B cell (primary cell): ENCODE data around the gene GPR62. TPM values are rescaled to one million over a fixed set of nuclear protein-coding genes. Genes with fewer than 3 reads are reported as not detected.

ENCODE experiments used
- ATAC-seq: fragments of 200-7000 bp; cut with Tn5 transposase; one replicate; pipeline ENCODE4 v1.10.0; 2021; ENCODE audit warnings: low read depth, mild to moderate bottlenecking, moderate number of reproducible peaks, moderate library complexity
- CTCF ChIA-PET: fragments of 350-600 bp; sonication (Branson Sonifier 250); formaldehyde crosslinking; loops from one replicate; lab custom pipeline; 2021; ENCODE audit warnings: antibody characterized with exemption, inconsistent platforms; lab: Charles Lee
- POLR2A ChIA-PET: fragments of 350-600 bp; sonication (Branson Sonifier 250); formaldehyde crosslinking; loops from one replicate; lab custom pipeline; 2021; ENCODE audit warnings: antibody characterized with exemption; lab: Charles Lee
- DNase-seq: peaks from one replicate; pipeline ENCODE4 v3.0.0; 2013
- H2AFZ ChIP-seq: 2 replicates; pipeline ENCODE4 v1.6.1; 2012; ENCODE audit warnings: mild to moderate bottlenecking, low read depth, low read length; ENCODE audit not compliant: insufficient read depth, poor library complexity, severe bottlenecking
- H3K27ac ChIP-seq, 2 donors: 1 replicate in 1 of 2; 2 replicates in 1 of 2; pipeline ENCODE4 v1.5.1; 2012 to 2013; ENCODE audit warnings: low read length in 2 of 2, mild to moderate bottlenecking in 2 of 2, moderate library complexity in 1 of 2
- H3K27me3 ChIP-seq, 4 experiments: fragments of 200-600 bp in 1 of 4; sonication (generic) in 1 of 4; replicated peaks in 1 of 4; 1 replicate in 2 of 4; 2 replicates in 2 of 4; pipeline versions ENCODE4 v1.6.1 to v1.7.0; 2013 to 2016; ENCODE audit warnings: low read length in 3 of 4, mild to moderate bottlenecking in 2 of 4, mixed read lengths in 1 of 4, moderate library complexity in 1 of 4; ENCODE audit not compliant: insufficient read depth in 4 of 4, control insufficient read depth in 3 of 4; ENCODE audit errors: control extremely low read depth in 1 of 4
- H3K36me3 ChIP-seq, 2 experiments: replicated peaks in 1 of 2; 1 replicate in 1 of 2; 2 replicates in 1 of 2; pipeline versions ENCODE4 v1.6.1 to v1.7.1; 2013; ENCODE audit warnings: low read length in 1 of 2; ENCODE audit not compliant: insufficient read depth in 2 of 2, control insufficient read depth in 1 of 2; ENCODE audit errors: control extremely low read depth in 1 of 2, extremely low read depth in 1 of 2
- H3K4me1 ChIP-seq, 2 donors: fragments of 200-600 bp in 1 of 2; sonication (generic) in 1 of 2; 1 replicate in 1 of 2; 2 replicates in 1 of 2; pipeline versions ENCODE4 v1.5.1 to v1.6.1; 2013 to 2017; ENCODE audit warnings: low read length in 2 of 2; ENCODE audit not compliant: control insufficient read depth in 2 of 2, insufficient read depth in 2 of 2
- H3K4me2 ChIP-seq: replicated peaks from 2 replicates; pipeline ENCODE3; 2012; ENCODE audit warnings: mild to moderate bottlenecking, low read depth, low read length; ENCODE audit not compliant: poor library complexity, severe bottlenecking
- H3K4me3 ChIP-seq, 5 experiments: fragments of 200-600 bp in 1 of 5; sonication (generic) in 1 of 5; 1 replicate in 3 of 5; 2 replicates in 2 of 5; pipeline versions ENCODE4 v1.5.1 to v1.7.0; 2011 to 2016; ENCODE audit warnings: low read length in 4 of 5, mild to moderate bottlenecking in 4 of 5, low read depth in 2 of 5, control low read depth in 1 of 5, moderate library complexity in 1 of 5; ENCODE audit not compliant: insufficient read depth in 1 of 5; ENCODE audit errors: control extremely low read depth in 1 of 5, extremely low read depth in 1 of 5
- H3K79me2 ChIP-seq: fragments of 200-600 bp; sonication (generic); one replicate; pipeline ENCODE4 v1.6.0; 2016; ENCODE audit warnings: low read length; ENCODE audit not compliant: control insufficient read depth, insufficient read depth
- H3K9ac ChIP-seq: fragments of 200-600 bp; sonication (generic); 2 replicates; pipeline ENCODE4 v1.6.1; 2017; ENCODE audit warnings: mild to moderate bottlenecking, low read length, moderate library complexity
- H3K9me3 ChIP-seq, 3 donors: one replicate each; pipeline versions ENCODE4 v1.6.1 to v1.7.1; 2013; ENCODE audit warnings: low read length in 2 of 3; ENCODE audit not compliant: control insufficient read depth in 2 of 3, insufficient read depth in 1 of 3; ENCODE audit errors: control extremely low read depth in 1 of 3
- H4K20me1 ChIP-seq: 2 replicates; pipeline ENCODE4 v1.6.0; 2012; ENCODE audit warnings: mild to moderate bottlenecking, low read length; ENCODE audit not compliant: insufficient read depth, control insufficient read depth, poor library complexity, severe bottlenecking
- H3K27ac Mint-ChIP-seq: one replicate; pipeline ENCODE4 v1.8.0; 2021; ENCODE audit warnings: mixed read lengths
- H3K27me3 Mint-ChIP-seq: one replicate; pipeline ENCODE4 v1.8.0; 2021; ENCODE audit warnings: mixed read lengths
- H3K4me1 Mint-ChIP-seq: one replicate; pipeline ENCODE4 v1.8.0; 2021; ENCODE audit warnings: mixed read lengths
- H3K4me3 Mint-ChIP-seq: one replicate; pipeline ENCODE4 v1.8.0; 2021; ENCODE audit warnings: mixed read lengths
- H3K9me3 Mint-ChIP-seq: one replicate; pipeline ENCODE4 v1.8.0; 2022; ENCODE audit warnings: mixed read lengths; ENCODE audit not compliant: insufficient read depth
- EZH2 ChIP-seq: IDR thresholded peaks from 2 replicates; pipeline ENCODE4 v1.6.1; 2012; ENCODE audit warnings: borderline replicate concordance, low read depth, mild to moderate bottlenecking, moderate library complexity, low read length; ENCODE audit not compliant: insufficient read depth, poor library complexity, severe bottlenecking
- WGBS: methylation state at CpG from one replicate; pipeline ENCODE4 v1.1.5; 2013; ENCODE audit warnings: missing lambda C conversion rate; ENCODE audit not compliant: insufficient coverage; 5-methylcytosine and 5-hydroxymethylcytosine counted together
- intact Hi-C: fragments of 100-400 bp; cut with micrococcal nuclease; formaldehyde crosslinking; loops from one replicate; pipeline ENCODE4 v1.10.0; 2022
- polyA plus RNA-seq: library from polyadenylated mRNA; depleted of rRNA; stranded (reverse); fragments of >200 nt; gene quantifications from 2 replicates; pipeline ENCODE4 v1.2.3, GENCODE V29; 2012
- total RNA-seq, 2 donors: library from RNA; stranded (reverse); fragments of 120-200 nt in 1 of 2; gene quantifications; 1 replicate in 1 of 2; 2 replicates in 1 of 2; pipeline versions ENCODE4 v1.2.3 to v1.2.4, GENCODE V29; 2013 to 2022
- TF ChIP-seq, protein P1 (sequence below): fragments of 200-600 bp; IDR thresholded peaks from one replicate; pipeline ENCODE4 v1.8.0; 2022; ENCODE audit warnings: antibody characterized with exemption, mild to moderate bottlenecking

Gene GPR62
- total and polyA plus RNA-seq, 2 donors (not counting 1 experiment from before 2014, with no cell fraction given) = not detected

DNA sequence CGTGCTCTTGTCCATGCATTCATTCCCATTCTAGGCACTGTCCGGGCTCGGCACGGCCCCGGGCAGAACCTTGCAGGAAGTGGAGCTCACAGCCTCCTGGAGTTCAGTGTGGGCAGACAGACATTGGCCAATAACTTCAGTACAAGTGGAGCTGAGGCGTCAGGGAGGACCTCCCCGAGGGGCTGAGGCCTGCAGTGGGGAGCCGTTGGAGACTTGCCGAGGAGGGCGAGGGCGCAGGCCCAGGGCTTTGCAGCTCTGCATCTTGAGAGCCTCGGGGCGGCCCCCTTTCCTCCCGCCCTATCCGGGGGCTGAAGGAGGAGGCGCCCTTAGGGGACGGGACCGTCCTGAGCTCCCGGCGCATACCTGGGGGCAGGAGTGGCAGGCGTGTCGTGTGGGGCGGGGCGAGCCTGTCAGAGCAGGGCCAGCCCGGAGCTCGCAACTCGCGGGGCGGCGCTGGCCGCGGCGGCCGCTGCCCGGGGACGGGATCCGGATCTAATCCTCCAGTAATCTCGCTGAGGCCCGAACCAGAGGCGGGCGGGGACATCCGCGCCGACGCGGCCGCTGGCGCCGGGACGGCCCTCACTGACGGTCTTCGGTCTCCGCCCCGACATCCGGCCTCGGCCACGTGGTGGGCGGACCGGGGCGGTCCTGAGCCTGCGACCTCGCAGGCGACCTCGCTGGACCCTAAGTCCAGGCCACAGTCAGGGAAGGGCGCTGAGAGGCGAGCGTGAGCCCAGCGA is 27.8 kb downstream of the GPR62 start, which contains the start of gene ACY1:
Gene ACY1 (plus strand): TSS at position 698 of the 740 bp plus-strand sequence. CDS start 530 bp downstream, outside the sequence.
- WGBS = under 1% methylated on average over 68 of the region's 68 CpGs
- H3K4me1 ChIP-seq = peaks cover 10 to 19% of the 10 kb centered on the region in 2 donors
- ChIA-PET POLR2A (interaction anchor here (0.6 to 4.0 kb wide), 7 partner anchors 9 to 1639 kb away, joined by 3 to 25 read pairs (median 6); partner anchors contain the start of genes ABHD14A, ABHD14B, PCBP4 and POC1A), CTCF (interaction anchor here (0.7 to 4.0 kb wide), 14 partner anchors 8 to 465 kb away, joined by 3 to 29 read pairs (median 4); partner anchors contain the start of genes ABHD14A, ABHD14B, RPL29 and RRP9)
- Mint-ChIP-seq H3K27me3 (no peaks in the 10 kb centered on the region), H3K4me1 (peaks cover 17% of the 10 kb centered on the region), H3K27ac (peak within 1 kb of the TSS; percentile 93), H3K4me3 (peak within 1 kb of the TSS; percentile 92), H3K9me3 (no peaks in the 10 kb centered on the region)
- peak within 1 kb of the TSS; percentile 65 to 76 for H3K27ac ChIP-seq
- peaks cover 0 to 5% of the 10 kb centered on the region in 2 experiments for H3K36me3 ChIP-seq
- ATAC-seq = peak; percentile 79
- H3K9ac ChIP-seq = peak within 1 kb of the TSS; percentile 77
- peak within 1 kb of the TSS; percentile 88 for H3K4me2 ChIP-seq
- intact Hi-C loops = loop anchor here (1.0 kb wide), 3 partner anchors 9 to 74 kb away; partner anchors contain the start of genes ABHD14B and RPL29
- H2AFZ ChIP-seq = peak within 1 kb of the TSS; percentile 90
- peak within 1 kb of the TSS; percentile 47 to 68 (median 58) for H3K4me3 ChIP-seq
- peaks cover 17% of the 10 kb centered on the region for H3K79me2 ChIP-seq
- peak; percentile 72 for DNase-seq
- TF ChIP-seq, protein P1, sequence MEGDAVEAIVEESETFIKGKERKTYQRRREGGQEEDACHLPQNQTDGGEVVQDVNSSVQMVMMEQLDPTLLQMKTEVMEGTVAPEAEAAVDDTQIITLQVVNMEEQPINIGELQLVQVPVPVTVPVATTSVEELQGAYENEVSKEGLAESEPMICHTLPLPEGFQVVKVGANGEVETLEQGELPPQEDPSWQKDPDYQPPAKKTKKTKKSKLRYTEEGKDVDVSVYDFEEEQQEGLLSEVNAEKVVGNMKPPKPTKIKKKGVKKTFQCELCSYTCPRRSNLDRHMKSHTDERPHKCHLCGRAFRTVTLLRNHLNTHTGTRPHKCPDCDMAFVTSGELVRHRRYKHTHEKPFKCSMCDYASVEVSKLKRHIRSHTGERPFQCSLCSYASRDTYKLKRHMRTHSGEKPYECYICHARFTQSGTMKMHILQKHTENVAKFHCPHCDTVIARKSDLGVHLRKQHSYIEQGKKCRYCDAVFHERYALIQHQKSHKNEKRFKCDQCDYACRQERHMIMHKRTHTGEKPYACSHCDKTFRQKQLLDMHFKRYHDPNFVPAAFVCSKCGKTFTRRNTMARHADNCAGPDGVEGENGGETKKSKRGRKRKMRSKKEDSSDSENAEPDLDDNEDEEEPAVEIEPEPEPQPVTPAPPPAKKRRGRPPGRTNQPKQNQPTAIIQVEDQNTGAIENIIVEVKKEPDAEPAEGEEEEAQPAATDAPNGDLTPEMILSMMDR = peak; percentile 46
- TF ChIP-seq EZH2 = no peak
- H4K20me1 ChIP-seq = no peaks in the 10 kb centered on the region
- H3K9me3 ChIP-seq = no peaks in the 10 kb centered on the region
- no peaks in the 10 kb centered on the region for H3K27me3 ChIP-seq
